ENCODE data around the gene STAG1. TPM values are rescaled to one million over a fixed set of nuclear protein-coding genes. Genes with fewer than 3 reads are reported as not detected.
"Not testable (repeated sequence)": the region's sequence is repeated elsewhere in the genome, so short reads cannot be mapped to it uniquely, and the experiment has no call there.

STAG1 gene
- total and polyA plus RNA-seq, 4 donors, result 4.6 to 28.0 (median 16.6) TPM

DNA sequence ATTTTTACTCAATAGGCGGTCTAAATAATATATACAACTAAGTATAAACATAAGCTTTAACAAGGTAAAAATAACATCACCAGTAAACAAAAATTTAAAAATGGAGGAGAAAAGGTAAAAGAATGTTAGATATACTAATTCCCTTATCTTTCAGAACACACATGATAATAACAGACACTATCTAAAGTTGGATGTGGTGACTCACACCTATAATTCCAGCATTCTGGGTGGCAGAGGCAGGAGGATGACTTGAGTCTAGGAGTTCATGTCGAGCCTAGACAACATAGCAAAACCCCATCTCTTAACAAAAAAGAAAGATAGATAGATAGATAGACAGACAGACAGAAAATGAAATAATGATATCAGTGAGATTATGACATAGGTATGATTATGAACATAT lies 85.1 kb downstream of the STAG1 start:
- Histone ChIP-seq H3K4me3 (ENCODE audit: low read depth in 1 of 3, low read length in 3 of 3) (no peak overlapping the region), H3K4me1 (ENCODE audit: control insufficient read depth in 4 of 4, insufficient read depth in 4 of 4, low read length in 3 of 4) (peaks cover 0 to 2% (median 0%) of the 10 kb centered on the region in 4 donors), H3K27me3 (ENCODE audit: control insufficient read depth in 4 of 4, insufficient read depth in 4 of 4, low read length in 3 of 4) (no peaks in the 10 kb centered on the region), H3K27ac (ENCODE audit: low read depth in 1 of 2, low read length in 2 of 2) (no peak overlapping the region), H3K9me3 (ENCODE audit: control insufficient read depth in 4 of 4, low read length in 3 of 4) (no peaks in the 10 kb centered on the region), H3K9ac (ENCODE audit: low read depth in 1 of 2, low read length in 2 of 2) (no peak overlapping the region), H3K36me3 (ENCODE audit: control insufficient read depth in 4 of 4, insufficient read depth in 3 of 4, low read depth in 1 of 4, low read length in 3 of 4) (no peaks in the 10 kb centered on the region)
- DNase-seq (ENCODE audit: low spot score), result no peak
- TF ChIP-seq MAX (IDR thresholded peaks at IDR 0.05) (no peak), NR2F2 (IDR thresholded peaks at IDR 0.05) (no peak), SP1 (IDR thresholded peaks at IDR 0.05) (no peak), RAD21 (IDR thresholded peaks at IDR 0.05) (no peak), REST (IDR thresholded peaks at IDR 0.05) (no peak), HNF4G (IDR thresholded peaks at IDR 0.05) (no peak), RXRA (IDR thresholded peaks at IDR 0.05) (no peak), TAF1 (conservative IDR thresholded peaks at IDR 0.05) (no peak), FOXA1 (IDR thresholded peaks at IDR 0.05) (no peak), EGR1 (IDR thresholded peaks at IDR 0.05; ENCODE audit: low read depth in 2 of 2) (no peak), HNF4A (conservative IDR thresholded peaks at IDR 0.05) (no peak), FOXA2 (IDR thresholded peaks at IDR 0.05) (no peak), JUND (IDR thresholded peaks at IDR 0.05) (no peak), GABPA (IDR thresholded peaks at IDR 0.05 in 1 of 2, conservative IDR thresholded peaks at IDR 0.05 in 1 of 2) (no peak)
- TF ChIP-seq, protein P1, sequence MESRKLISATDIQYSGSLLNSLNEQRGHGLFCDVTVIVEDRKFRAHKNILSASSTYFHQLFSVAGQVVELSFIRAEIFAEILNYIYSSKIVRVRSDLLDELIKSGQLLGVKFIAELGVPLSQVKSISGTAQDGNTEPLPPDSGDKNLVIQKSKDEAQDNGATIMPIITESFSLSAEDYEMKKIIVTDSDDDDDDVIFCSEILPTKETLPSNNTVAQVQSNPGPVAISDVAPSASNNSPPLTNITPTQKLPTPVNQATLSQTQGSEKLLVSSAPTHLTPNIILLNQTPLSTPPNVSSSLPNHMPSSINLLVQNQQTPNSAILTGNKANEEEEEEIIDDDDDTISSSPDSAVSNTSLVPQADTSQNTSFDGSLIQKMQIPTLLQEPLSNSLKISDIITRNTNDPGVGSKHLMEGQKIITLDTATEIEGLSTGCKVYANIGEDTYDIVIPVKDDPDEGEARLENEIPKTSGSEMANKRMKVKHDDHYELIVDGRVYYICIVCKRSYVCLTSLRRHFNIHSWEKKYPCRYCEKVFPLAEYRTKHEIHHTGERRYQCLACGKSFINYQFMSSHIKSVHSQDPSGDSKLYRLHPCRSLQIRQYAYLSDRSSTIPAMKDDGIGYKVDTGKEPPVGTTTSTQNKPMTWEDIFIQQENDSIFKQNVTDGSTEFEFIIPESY (IDR thresholded peaks at IDR 0.05), result no peak
- TF ChIP-seq, protein P2, sequence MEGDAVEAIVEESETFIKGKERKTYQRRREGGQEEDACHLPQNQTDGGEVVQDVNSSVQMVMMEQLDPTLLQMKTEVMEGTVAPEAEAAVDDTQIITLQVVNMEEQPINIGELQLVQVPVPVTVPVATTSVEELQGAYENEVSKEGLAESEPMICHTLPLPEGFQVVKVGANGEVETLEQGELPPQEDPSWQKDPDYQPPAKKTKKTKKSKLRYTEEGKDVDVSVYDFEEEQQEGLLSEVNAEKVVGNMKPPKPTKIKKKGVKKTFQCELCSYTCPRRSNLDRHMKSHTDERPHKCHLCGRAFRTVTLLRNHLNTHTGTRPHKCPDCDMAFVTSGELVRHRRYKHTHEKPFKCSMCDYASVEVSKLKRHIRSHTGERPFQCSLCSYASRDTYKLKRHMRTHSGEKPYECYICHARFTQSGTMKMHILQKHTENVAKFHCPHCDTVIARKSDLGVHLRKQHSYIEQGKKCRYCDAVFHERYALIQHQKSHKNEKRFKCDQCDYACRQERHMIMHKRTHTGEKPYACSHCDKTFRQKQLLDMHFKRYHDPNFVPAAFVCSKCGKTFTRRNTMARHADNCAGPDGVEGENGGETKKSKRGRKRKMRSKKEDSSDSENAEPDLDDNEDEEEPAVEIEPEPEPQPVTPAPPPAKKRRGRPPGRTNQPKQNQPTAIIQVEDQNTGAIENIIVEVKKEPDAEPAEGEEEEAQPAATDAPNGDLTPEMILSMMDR (IDR thresholded peaks at IDR 0.05; ENCODE audit: low read depth, low read length, missing input control), result no peak
- TF ChIP-seq, protein P3, sequence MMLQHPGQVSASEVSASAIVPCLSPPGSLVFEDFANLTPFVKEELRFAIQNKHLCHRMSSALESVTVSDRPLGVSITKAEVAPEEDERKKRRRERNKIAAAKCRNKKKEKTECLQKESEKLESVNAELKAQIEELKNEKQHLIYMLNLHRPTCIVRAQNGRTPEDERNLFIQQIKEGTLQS (IDR thresholded peaks at IDR 0.05), result no peak
- WGBS, result 93% methylated on average over 2 of the region's 2 CpGs

DNA sequence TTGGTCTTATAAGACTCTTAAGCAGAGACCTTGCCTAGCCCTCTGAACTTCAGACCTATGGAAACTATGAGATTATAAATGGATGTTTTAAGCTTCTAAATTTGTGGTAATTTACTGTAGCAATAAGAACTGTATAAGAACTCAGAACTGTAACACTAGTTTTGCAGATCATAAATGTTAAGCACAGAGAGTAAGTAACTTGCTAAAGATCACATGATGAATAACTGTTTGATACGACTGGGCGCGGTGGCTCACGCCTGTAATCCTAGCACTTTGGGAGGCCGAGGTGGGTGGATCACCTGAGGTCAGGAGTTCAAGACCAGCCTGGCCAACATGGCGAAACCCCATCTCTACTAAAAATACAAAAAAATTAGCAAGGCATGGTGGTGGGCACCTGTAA lies 85.9 kb downstream of the STAG1 start:
- not testable (repeated sequence) for H3K27me3 ChIP-seq (ENCODE audit: control insufficient read depth in 4 of 4, insufficient read depth in 4 of 4, low read length in 3 of 4); H3K36me3 ChIP-seq (ENCODE audit: control insufficient read depth in 4 of 4, insufficient read depth in 3 of 4, low read depth in 1 of 4, low read length in 3 of 4); H3K9me3 ChIP-seq (ENCODE audit: control insufficient read depth in 4 of 4, low read length in 3 of 4); H3K9ac ChIP-seq (ENCODE audit: low read depth in 1 of 2, low read length in 2 of 2); DNase-seq (ENCODE audit: low spot score); H3K4me1 ChIP-seq (ENCODE audit: control insufficient read depth in 4 of 4, insufficient read depth in 4 of 4, low read length in 3 of 4); H3K4me3 ChIP-seq (ENCODE audit: low read depth in 1 of 3, low read length in 3 of 3); H3K27ac ChIP-seq (ENCODE audit: low read depth in 1 of 2, low read length in 2 of 2)
- WGBS, result 95% methylated on average over 6 of the region's 6 CpGs
